ENCODE data around the gene PTPRG.

Gene PTPRG

DNA sequence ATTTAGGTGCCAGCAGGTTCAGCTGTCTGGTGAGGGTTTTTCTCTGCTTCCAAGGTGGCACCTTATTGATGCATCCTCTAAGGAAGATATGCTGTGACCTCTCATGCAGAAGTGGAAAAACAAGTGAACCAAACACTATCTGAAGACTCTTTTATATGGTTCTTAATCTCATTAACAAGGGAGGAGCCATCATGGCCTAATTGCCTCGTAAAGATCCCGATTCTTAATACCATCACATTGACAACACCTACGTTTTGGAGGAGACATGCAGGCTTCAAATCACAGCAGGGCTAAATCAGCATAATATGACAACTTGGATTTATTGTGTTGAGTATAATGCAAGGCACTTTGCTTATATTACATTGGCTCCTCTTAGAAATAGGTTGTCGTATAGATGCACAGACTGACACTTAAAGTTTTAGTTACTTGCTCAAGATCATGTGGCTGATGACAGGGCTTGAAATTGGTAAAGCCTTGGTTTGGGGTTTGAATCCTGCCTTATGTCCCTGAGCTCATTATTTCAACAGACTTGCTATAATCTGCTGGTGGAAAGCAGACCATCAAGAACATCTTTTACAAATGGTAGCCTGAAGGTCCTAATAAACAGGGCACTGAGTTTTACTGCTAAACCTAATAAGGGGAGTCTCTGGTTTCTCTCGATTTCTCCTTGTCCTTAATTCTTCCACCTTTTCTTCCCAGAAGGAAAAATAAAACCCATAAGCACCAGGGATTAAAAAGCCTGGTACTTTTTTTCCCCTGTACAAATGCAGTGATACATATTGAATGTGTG is 88.2 kb downstream of the PTPRG start:
- TF ChIP-seq, protein P1, sequence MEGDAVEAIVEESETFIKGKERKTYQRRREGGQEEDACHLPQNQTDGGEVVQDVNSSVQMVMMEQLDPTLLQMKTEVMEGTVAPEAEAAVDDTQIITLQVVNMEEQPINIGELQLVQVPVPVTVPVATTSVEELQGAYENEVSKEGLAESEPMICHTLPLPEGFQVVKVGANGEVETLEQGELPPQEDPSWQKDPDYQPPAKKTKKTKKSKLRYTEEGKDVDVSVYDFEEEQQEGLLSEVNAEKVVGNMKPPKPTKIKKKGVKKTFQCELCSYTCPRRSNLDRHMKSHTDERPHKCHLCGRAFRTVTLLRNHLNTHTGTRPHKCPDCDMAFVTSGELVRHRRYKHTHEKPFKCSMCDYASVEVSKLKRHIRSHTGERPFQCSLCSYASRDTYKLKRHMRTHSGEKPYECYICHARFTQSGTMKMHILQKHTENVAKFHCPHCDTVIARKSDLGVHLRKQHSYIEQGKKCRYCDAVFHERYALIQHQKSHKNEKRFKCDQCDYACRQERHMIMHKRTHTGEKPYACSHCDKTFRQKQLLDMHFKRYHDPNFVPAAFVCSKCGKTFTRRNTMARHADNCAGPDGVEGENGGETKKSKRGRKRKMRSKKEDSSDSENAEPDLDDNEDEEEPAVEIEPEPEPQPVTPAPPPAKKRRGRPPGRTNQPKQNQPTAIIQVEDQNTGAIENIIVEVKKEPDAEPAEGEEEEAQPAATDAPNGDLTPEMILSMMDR (IDR thresholded peaks at IDR 0.05; ENCODE audit: low read depth, low read length) = no peak

DNA sequence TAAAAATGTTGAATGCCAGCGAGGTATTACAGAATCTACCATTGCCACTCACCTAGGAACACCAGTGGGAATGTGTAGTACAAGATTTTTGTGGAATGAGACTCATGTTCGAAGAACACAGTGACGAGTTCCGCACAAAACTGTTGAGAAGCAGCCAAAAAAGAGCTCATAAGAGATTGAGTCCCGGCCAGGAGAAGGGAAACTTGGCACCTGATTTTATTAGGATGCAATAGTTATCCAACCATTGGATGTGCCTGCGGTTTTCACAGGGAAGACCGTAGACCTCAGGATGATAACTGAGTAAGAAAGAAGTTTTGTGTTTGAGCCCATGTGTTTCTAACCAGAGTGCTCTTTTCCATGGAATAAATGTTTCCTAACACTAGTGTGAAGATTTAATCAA is 88.9 kb downstream of the PTPRG start:
- TF ChIP-seq, protein P1 (IDR thresholded peaks at IDR 0.05; ENCODE audit: low read depth, low read length) = no peak
- peak; percentile 62 for DNase-seq (ENCODE audit: extremely low read depth, low read depth)

More for the DNA sequence above, 88.2 kb downstream of the PTPRG start:
- no peak for DNase-seq (ENCODE audit: extremely low read depth, low read depth)

DNA sequence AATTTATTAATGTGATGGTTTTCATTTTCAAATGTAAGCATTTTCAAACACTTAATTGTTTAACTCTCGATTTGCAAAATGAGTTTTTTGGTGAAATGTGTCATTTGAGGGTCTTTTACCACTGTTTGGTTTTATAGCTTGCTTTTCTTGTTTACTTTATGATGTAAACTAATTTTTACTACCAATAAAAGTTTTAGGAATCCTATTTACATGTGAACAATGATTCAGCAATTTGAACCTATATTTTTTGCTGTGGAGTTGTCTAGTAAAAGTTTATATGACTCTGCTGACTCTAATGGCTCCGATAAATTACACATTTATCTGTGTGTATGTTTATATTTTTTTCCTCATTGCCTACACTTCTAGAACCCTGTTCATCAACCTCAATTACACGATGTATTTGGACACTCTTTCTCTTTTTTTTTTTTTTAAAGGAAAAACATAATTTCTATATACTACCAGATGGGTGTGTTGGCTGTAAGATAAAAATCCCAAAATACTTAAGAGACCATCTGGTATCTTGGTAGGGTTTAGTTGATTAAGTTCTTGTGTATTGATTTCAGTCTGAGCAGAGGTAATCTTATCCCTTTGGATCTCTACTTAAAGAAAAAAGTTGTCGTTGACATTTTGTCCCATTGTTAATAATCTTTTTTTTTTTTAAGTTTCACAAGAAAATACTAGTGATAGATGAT is 89.5 kb downstream of the PTPRG start:
- no peak for DNase-seq (ENCODE audit: extremely low read depth, low read depth)
- TF ChIP-seq, protein P1 (IDR thresholded peaks at IDR 0.05; ENCODE audit: low read depth, low read length) = no peak

DNA sequence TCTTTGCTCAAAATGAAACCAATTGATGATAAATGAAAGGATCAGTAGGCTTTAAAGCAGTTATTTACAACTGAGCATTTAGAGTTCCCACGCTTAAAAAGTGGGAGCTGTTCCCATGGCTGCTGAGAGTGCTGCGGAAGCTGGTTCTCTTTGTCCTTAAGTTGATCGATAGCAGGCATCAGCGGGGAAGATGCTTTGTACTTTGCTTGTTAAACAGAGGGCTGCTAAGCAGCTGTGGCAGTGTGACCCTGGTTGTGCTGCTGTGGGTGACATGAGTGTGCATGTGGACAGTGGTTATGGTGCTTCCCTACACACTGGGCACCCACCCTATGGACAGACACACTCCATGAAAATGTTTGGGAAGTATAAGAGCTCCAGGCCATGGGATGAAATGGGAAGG is 96.3 kb downstream of the PTPRG start:
- DNase-seq (ENCODE audit: extremely low read depth, low read depth) = no peak
- TF ChIP-seq, protein P1 (IDR thresholded peaks at IDR 0.05; ENCODE audit: low read depth, low read length) = no peak

DNA sequence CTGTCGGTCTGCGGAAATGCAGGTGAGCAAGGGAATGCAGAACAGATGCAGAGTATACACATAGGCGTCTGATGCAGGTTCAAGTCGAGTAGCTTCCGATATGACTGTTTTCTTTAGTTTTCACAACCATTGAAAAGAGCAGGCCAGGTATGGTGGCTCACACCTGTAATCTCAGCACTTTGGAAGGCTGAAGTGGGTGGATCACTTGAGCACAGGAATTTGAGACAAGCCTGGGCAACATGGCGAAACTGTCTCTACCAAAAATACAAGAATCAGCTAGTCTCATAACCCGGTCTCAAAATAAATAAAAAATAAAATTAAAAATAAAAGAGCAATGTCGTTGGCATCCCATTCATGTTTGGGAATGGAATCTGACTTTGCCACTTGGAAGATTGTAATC is 101.5 kb downstream of the PTPRG start:
- TF ChIP-seq, protein P1 (IDR thresholded peaks at IDR 0.05; ENCODE audit: low read depth, low read length) = no peak
- no peak for DNase-seq (ENCODE audit: extremely low read depth, low read depth)

DNA sequence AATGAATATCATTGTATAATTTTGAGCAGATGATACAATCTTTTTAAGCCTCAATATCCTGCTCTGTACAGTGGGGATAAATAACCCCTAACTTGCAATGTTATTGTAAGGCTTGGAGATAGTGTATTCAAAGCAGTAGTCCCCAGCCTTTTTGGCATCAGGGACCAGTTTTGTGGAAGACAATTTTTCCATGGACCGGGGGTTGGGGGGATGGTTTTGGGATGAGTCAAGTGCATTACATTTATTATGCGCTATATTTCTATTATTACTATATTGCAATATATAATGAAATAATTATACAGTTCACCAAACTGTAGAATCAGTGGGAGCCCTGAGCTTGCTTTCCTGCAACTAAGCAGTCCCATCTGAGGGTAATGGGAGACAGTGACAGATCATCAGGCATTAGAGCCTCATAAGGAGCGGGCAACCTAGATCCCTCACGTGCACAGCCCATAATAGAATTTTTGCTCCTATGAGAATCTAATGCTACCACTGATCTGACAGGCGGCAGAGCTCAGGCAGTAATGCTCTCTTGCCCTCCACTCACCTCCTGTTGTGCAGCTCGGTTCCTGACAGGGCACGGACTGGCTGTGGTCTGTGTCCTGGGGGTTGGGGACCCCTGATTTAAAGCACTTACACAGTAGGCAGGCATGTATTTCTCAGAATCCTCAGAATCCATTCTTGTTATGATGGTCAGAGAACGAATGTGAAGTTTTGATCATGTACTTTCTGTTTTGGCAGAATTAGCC is 102.2 kb downstream of the PTPRG start:
- TF ChIP-seq, protein P1 (IDR thresholded peaks at IDR 0.05; ENCODE audit: low read depth, low read length) = no peak
- no peak for DNase-seq (ENCODE audit: extremely low read depth, low read depth)

DNA sequence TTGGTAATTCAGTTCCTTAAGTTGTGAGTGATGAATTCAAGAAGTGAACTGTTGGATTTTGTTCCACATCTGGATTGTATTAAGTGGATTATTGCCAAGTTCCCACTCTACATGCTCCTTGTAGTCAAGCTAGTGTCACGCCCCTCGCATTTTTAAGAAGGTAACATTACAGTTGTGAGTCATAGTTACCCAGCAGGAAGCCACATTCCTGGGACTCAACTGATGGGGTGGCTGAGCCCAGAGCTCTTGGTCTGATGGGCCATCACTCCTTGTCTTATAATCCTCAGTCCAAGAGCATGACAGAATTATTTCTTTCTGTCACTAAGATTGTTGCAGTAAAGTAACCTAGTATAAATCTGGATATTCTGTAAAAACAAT is 102.7 kb downstream of the PTPRG start:
- TF ChIP-seq, protein P1 (IDR thresholded peaks at IDR 0.05; ENCODE audit: low read depth, low read length) = no peak
- DNase-seq (ENCODE audit: extremely low read depth, low read depth) = peak; percentile 95
